NCI-H1417 (cell line): ENCODE data around the gene OARD1.

Experiments used
- DNase-seq, 3 experiments: peaks; one replicate each; lab custom pipeline; 2025; lab: John Stamatoyannopoulos, UW

OARD1 gene

DNA sequence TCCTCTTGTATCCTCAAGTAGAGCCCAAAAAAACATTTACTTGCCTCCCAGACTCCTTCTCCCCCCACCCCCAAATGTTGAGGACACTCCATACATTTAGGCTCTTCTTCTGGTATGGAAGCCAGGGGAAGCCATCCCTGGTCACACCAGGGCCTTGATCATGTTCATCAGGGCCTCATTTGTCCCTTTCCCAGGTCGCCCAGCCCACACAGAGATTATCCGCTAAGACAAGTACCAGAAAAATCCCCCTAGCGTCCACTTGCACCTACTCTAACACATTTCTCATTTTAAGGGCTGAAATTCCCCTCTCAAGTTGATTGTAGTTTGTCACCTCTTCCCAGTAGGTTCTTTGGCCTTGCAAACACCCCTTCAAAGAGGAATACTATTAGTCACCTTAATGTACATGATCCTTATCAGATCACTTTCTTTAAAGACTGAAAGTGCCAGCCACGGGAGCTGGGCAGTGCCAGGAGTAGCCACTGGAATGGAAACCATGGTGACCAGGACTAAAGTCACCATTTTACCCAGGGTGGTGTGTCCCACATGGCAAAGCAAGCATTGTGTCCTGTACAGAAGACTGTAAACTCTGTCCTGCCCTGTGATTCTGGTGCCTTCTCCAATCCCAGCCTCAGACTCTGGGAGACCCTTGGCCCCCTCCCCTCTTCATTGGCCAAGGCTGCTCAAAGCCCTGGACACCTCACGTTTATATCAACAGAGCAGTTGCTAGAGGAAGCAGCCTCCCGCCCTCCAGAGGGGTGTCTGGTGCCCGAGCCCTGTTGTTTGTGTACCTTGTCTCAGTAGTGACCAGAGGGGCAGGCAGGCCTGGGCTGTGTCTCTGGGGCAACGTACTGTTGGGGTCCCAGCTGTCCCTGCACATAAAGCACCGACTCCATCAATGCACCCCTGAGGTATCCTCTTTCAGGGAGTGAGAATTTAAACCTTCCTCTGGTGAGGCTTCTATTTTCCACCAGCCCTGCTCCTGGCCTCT, 24.1 kb downstream of the OARD1 start:
- no peak for DNase-seq

GRCh38 chr6:41047306-41047705, 24.9 kb downstream of the OARD1 start:
- DNase-seq: no peak

- no peak for DNase-seq
Measured at GRCh38 chr6:41046084-41046483, 26.1 kb downstream of the OARD1 start.

DNA sequence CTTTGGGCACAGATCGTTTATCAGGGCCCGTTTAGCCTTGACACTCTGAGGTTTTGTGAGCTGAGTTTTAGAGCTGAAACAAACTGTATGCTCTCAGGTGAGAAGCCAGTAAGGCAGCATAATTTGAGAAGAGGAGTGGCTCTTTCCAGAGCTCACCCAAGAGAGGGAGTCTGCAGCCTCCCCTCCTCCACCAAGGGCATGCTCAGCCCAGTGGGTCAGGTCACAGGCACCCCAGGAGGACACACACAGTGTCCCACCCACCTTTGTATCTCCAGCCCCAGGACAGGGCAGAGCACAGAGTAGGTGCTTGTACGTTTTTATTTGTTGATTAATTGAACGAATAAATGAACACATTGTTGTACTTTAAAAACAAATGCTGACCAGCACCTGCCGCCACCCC, 26.5 kb downstream of the OARD1 start:
- peak in 1 of 3 experiments; percentile 46 for DNase-seq

DNA sequence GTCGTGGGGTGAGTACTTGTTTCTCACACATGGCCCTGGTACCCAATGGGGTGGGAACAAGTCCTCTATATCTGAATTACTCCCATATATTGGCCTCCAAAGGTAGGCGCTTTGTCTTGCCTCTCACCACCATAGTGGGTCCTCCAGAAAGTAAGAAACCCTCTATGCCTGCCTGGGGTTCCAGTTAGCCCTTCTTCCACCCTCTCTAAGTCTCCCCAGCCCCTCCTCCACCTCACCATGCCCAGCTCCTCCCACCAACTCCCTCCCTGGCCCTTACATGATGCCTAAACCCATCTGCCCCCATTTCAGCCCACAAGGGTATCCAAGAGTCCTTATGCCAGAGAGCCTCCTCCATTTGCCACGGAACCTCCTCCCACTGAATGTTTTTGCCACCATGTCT, 29.0 kb downstream of the OARD1 start:
- DNase-seq: no peak

DNA sequence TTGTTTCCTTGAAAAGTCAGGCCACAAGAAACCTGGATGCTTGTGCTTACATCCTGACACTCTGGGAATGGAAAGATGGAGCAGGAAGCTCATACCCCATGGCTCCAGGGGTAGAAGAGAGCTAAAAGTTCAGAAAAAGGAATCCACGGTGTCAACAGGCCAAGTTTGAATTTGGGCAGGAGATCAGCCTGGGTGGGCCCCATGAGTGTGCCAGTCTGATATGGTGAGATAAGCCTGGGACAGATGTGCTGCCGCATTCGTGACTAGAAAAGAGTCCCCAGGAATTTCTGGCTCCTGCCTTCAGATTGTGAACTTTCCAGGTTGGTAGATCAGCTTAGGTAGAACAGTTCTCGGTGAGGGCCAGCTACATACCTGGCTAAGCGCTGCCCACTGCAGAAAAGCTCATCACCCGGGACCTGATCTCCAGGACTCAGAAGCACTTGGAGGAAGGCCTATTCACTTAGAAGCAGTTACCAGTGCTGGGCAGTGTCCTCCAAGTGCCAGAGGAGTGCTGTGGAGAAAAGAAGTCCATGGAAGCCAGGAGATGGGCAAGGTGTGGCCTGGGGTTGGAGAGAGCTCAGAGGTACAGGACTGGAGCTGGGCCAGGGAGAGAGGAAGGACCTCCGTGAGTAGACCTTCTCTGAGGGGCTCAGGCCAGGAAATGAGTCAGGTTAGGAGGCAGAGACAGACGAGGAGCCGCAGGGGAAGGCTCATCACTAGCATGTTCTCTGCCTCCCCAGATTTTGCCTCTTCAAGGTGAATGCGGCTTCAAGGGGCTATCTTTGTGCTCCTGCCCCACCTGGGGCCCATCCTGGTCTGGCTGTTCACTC, 29.7 kb downstream of the OARD1 start, which contains the start of gene TSPO2:
TSS of gene TSPO2 (plus strand) at position 242 of the 830 bp plus-strand sequence. CDS start at position 761, 519 bp downstream.
- DNase-seq: no peak

GRCh38 chr6:41040940-41041536, 31.1 kb downstream of the OARD1 start:
- peak in 1 of 3 experiments; percentile 14 for DNase-seq

DNA sequence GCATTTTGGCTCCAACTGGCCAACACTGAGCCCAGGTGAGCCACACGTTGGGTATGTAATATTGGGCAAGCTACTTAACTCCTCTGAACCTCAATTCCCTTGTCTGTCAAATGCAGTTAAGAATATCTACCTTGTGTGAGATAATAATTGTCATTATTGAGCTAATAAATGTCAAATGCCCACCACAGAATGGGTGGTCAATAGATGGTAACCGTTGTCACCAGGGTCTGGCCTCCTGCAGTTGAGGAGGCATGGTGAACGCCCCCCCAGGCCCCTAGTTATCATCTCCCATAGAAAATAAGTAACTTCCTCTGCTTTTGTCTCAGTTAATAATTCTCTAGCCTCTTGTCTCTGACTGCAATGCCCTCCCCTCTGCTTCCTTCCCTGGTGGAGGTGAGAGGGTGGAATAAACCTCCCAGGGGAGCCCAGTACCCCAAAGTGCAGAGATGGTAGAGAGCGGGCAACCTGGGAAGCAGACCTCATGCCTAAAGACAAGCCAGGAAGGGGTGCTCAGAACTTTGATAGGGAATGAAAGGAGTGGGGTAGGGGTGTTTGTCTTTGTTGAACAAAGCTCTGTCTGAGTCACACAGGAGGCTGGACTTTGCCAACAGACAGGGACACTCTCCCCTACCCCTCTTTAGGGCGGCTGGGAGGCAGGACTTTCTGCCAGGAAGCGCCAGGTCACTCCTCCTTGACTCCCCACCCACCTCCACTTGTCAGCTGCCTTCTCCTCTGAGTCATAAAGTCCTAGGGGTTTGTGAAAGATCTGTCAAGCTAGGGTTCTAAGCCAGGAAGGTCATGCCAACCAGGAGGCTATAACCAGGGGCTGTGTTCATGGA, 31.8 kb downstream of the OARD1 start:
- DNase-seq: no peak

DNA sequence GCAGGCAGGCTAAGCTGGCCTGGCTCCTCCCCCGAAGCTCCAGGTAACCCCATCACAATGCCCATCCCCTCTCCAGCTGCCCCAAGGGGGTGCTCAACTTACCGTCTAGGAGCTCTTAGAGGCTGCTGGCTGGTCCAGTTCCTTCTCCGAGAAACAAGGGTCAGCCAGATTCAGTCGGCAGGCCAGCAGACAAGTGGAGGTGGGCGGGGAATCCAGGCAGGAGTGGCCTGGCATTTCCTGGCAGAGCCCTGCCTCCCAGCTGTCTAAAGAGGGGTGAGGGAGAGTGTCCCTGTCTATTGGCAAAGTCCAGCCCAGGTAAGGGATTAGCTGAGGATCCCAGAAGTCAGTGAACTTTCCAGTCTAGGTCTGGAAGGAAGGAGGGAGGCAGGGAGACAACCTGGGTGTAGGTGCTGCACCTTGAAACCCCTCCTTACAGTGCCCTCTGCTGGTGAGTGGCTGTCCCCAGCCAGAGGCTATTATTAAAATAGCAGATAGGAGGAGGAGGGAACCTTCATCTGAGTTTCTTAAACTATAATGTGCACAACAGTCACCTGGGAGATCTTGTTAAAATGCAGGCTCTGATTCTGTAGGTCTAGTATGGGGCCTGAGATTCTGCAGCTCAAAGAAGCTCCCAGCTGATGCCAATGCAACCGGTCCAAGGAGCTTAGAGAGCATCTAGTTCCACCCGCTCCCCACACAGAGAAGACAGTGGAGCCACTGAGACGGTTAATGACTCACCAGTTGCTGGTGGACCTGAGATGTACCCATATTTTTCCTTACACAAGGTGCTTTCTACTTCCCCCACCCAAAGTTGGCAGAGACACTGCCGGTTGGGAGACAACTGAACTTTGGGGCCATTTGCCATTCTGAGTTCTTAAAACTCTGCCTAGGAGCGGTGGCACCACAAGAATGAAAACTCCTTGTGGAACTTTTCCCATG, 32.8 kb downstream of the OARD1 start, which contains the start of gene UNC5CL:
TSS of gene UNC5CL (minus strand) at position 162 of the 939 bp plus-strand sequence. CDS start 4,147 bp downstream, outside the sequence.
- DNase-seq: peak; percentile 20 to 51 (median 43)

GRCh38 chr6:41038205-41038604, 34.0 kb downstream of the OARD1 start:
- DNase-seq: no peak

DNA sequence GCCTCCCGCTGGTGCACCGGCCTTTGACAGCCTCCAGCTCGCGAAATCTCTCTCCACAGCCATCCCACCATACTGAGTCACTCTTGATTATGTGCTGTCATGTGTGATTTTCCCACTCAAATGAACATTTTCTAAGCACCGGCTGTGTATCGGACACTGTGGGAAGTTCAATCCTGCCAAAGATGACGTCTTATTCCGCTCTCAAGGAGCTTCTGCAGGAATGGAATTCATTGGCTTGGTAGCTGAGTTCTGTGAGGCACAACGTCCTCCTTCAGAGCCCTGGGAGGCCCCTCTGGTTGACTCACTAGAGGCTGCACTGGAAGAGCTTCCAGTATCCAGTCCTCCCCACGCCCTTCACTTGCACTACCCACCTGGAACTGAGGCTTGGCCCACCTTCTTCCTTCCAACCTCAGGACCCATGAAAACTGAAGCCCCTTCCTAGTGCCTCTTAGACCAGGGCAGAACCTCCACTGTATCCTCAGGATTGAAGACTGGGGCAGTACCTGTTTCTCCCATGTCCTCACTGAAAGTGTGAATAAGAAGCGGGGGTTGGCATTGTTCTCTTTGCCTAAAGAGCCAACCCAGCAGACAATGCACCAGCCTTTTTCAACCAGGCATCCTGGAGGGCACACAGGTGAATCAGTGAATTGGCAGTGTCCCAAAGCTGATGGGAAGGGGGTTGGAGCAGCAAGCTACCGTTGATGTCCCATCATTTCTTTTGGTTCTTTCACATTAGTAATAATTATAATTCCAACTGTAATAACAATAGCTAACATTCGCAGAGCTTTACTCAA, 34.9 kb downstream of the OARD1 start:
- no peak for DNase-seq

DNA sequence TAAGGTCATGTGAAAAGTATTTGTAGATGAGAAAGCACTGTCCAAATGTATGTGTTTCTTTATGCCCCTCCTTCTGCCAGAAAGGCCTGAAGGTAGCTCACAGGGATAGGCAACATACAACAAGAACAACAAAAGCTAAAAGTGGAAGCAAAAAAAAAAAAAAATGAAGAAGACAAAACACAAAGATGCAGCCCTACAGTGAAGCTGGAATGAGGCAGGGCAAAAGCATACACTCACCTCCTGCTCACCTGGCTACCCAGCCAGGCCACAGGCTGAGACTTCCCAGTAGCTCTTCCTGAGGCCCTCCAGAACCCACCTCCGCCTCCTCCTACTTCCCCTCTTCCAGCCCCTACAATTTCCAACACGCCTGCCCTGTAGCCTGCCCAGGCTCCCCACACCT, 35.6 kb downstream of the OARD1 start:
- DNase-seq: peak in 1 of 3 experiments; percentile 7

GRCh38 chr6:41036186-41036585, 36.0 kb downstream of the OARD1 start:
- no peak for DNase-seq

GRCh38 chr6:41033776-41034175, 38.4 kb downstream of the OARD1 start:
- no peak for DNase-seq

- no peak for DNase-seq
Measured at GRCh38 chr6:41032830-41033229, 39.3 kb downstream of the OARD1 start.

DNA sequence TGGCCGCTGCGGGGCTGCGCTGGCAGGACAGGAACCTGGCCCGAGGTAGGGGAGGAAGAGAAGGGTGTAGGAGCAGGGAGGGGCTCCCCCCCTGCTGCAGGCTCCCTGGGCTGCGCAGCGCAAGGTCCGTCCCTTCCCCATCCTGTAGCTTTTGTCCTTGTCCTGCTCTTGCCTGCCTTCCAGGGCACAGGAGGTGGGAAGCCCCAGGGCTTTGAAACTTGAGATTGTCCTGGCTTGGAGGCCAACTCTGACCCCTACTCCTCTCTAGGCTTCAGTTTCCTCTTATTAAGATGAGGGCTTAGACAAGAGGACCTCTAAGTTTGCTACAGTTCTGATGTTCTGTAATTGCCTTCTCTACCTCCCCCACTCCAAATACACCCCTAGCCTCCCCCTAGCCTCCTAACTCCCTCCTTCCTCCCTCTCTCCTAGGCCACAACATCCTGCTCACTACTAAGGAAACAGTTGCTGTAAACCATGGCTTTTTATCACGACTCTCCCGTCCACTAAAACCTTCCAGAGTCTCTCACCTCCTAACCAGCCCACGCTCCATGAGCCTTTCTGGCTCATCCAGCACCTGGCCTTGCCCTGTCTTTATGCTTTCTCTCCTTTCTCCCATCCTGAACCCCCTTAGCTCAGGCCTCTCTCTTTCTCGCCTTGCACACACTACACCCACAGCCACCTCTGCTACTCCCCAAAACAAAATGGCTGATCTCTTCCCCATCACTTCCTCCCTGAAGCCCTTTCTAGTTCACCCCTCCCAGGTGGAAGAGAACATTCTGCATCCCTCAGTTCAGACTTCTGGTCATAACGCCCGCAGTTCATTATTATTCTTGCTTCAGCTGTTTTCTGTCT, 43.4 kb downstream of the OARD1 start:
- DNase-seq: peak in 1 of 3 experiments; percentile 34

GRCh38 chr6:41027799-41028560, 44.2 kb downstream of the OARD1 start:
- peak; percentile 72 to 88 (median 80) for DNase-seq
